ENCODE data around the gene NUP93.
"Not testable (repeated sequence)": the region's sequence is repeated elsewhere in the genome, so short reads cannot be mapped to it uniquely, and the experiment has no call there.

The NUP93 gene

GRCh38 chr16:56781528-56781961 is 51.6 kb downstream of the NUP93 start:
- DNase-seq: no peak

- DNase-seq: peak; percentile 37 to 47 (median 44)
Measured at GRCh38 chr16:56783344-56783743, 53.4 kb downstream of the NUP93 start.

- DNase-seq: no peak
Measured at GRCh38 chr16:56785317-56785716, 55.4 kb downstream of the NUP93 start.

DNA sequence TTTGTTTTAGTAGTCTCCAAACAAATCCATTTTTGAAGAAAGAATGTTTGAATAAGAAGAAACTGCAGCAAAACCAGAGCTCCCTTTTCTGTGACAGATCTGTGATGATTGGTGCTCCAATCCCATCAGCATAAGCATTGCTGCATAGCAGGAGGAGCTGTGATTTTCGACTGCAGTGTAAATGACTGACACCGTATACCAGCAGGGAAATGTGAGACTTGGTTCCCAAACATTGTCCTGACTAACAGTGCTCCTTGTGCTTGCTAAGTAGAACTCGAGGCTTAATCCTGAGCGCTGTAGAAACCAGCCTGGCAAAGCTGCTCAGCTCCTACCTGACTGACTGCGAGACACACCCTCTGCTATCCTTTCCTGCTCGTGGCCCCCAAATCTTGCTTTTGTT is 57.2 kb downstream of the NUP93 start:
- DNase-seq: no peak

- no peak for DNase-seq
Measured at GRCh38 chr16:56788435-56788834, 58.5 kb downstream of the NUP93 start.

DNA sequence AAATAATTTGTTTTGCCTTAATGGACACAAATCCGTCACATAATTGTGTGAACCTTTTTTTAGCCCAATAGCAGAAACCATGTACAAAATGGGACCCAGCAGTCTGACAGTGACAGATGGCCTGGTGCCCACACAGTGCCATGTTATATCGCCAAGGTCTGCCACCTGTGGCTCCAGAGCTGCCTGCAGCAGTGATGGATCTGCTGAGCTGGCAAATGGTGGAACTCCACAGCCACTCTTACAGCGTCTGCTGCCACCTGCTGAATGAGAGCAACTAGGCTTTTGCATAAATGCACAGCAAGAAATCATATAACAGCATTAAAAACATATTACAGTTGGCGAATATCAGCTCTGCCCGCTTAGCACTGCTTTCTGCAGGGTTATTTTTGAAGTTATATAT is 59.4 kb downstream of the NUP93 start:
- peak in 1 of 3 donors; percentile 41 for DNase-seq

DNA sequence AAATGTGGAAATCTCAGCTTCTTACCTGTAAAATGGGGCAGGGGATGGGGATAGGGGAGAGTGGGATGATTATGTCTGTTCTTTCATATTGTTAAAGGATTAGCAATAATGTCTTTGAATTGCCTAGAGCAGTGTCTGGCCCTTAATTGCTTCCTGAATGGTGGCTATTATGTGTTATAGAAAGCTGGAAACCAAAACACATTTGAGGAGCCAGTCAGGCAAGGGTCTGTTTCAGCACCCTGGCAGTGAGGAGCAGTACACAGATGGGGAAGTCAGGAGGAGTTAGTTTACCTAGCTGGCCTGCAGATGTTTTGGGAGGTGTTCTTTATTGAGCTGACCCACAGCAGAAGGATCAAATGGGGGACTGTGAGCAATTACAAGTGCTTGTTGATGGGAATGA is 63.0 kb downstream of the NUP93 start:
- no peak for DNase-seq

- DNase-seq: peak in 2 of 3 donors; percentile 27 to 29
Measured at GRCh38 chr16:56793492-56793891, 63.6 kb downstream of the NUP93 start.

DNA sequence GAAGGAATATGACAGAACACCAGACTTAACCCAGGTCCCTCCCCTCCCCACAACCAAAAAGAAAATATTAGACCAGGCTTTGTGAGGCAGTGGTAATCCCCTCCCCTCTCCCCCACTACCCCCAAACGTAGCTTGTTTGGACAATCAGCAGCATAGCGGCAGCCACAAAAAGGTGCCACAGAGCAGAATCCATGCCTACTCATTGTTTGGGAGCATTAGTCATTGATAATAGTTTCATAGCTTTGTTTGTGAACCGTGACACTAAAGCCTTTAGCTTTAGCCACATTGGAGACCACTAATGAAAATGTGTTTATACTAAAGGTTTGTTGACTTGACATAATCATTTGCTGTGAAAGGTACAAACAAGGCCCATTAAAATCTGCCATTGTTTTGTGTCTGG is 65.1 kb downstream of the NUP93 start:
- DNase-seq: no peak

DNA sequence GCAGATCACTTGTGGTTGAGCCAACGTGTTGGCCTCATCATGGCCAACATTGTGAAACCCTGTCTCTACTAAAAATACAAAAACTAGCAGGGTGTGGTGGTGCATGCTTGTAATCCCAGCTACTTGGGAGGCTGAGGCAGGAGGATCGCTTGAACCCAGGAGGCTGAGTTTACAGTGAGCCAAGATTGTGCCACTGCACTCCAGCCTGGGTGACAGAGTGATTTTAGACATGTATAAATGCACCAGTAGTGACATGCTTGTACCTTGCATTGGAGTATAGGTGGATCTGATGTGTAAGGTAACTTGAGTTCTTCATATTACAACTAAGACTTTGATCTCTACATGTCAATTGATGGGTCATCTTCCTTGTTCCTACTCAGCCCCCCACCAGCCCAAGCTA is 67.1 kb downstream of the NUP93 start:
- DNase-seq: not testable (repeated sequence)

- no peak for DNase-seq
Measured at GRCh38 chr16:56797861-56798260, 67.9 kb downstream of the NUP93 start.

- no peak for DNase-seq
Measured at GRCh38 chr16:56798955-56799354, 69.0 kb downstream of the NUP93 start.

GRCh38 chr16:56800355-56800754 is 70.4 kb downstream of the NUP93 start:
- DNase-seq: no peak

DNA sequence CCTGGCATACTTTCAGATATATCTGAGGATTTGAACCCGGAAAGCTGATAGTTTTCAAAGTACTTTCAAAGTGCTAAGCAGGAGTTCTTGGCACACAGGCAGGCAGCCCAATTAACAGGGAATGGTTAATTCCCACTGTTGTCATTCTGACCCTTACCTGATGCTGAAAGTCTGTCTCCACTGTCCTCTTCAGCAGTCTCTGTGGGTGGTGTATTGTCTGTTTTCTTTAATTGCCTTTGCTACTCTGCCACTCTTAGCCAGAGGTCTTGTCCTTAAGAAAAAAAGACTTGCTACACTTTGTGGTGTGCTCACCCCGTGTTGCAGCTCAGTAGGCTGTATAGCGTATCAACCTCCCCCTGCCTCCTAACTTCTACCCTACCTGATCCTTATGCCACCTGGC is 71.8 kb downstream of the NUP93 start:
- DNase-seq: no peak

DNA sequence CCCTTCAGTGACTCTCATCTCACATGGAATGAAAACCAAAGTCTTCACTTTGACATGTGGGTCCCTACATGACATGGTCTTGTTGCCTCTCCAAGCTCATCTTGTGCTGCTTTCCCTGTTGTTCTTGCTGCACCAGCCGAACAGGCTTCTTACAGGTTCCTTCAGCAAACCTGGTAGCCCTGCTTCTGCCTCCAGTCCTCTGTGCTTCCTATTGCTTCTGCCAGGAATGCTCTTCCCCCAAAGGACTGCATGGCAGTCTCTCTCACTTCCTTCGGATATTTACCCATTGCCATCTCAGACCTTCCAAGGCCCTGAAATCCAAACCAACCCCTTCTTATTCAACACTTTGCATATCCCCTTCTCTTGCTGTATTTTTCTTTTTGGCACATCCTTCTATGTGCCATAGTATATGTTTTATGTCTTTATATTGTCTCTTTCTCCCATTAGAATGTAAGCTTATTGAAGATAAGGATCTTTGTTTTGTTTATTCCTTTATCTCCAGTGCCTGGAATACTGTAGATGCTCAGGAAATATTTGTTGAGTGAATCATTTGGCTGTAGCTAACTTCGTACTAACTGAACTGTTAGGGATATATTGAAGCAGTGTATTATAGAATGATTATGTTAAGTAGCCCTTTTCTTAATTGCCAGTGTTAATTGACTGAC is 77.2 kb downstream of the NUP93 start:
- no peak for DNase-seq

DNA sequence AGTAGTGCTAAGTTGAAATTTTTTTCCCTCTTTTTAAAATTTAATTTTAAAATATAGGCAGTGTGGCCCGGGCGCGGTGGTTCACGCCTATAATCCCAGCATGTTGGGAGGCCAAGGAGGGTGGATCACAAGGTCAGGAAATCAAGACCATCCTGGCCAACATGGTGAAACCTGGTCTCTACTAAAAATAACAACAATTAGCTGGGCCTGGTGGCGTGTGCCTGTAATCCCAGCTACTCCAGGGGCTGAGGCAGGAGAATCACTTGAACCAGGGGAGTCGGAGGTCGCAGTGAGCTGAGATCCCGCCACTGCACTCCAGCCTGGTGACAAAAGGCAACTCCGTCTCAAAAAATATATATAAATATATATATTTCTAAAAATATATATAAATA is 77.7 kb downstream of the NUP93 start:
- DNase-seq: not testable (repeated sequence)

DNA sequence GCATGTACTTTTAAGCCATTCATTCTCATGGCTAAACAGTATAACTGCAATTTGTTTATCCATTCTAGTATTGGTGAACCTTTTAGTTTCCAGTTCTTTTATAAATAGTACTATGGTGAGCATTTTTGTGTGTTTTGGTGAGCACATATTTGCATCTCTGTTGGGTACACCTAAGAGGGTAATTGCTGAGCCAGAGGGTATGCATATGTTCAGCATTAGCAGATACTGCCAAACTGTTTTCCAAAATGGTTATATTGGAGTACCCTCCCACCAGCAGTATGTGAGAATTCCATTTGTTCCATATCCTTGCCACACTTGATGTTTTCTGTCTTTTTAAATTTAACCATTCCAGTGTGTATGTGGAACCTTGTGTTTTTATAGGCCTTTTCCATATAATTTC is 81.0 kb downstream of the NUP93 start:
- no peak for DNase-seq

- not testable (repeated sequence) for DNase-seq
Measured at GRCh38 chr16:56811602-56812001, 81.7 kb downstream of the NUP93 start.

- peak in 1 of 3 donors; percentile 5 for DNase-seq
Measured at GRCh38 chr16:56812884-56813283, 83.0 kb downstream of the NUP93 start.

GRCh38 chr16:56814537-56815432 is 84.9 kb downstream of the NUP93 start:
- DNase-seq: no peak

GRCh38 chr16:56815721-56816120 is 85.8 kb downstream of the NUP93 start:
- no peak for DNase-seq

GRCh38 chr16:56817056-56817455 is 87.1 kb downstream of the NUP93 start:
- no peak for DNase-seq

DNA sequence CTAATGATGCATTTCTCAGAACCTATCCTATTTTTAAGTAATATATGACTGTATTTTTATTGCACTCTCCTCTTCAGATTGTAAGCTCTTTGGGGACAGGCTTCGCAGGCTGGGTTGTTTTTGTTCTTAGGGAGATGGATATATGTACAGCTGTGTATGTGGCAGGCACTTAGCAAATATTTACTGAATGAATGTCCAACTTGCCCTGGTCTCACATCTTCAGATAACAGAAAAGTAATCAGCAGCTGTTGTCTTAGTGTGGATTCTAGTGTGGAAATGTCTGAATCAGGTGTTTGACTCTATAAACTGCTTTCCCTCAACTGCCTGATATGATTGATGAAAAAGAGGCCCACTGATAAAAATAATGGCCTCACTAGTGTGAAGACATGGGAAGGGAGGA is 88.0 kb downstream of the NUP93 start:
- DNase-seq: no peak

DNA sequence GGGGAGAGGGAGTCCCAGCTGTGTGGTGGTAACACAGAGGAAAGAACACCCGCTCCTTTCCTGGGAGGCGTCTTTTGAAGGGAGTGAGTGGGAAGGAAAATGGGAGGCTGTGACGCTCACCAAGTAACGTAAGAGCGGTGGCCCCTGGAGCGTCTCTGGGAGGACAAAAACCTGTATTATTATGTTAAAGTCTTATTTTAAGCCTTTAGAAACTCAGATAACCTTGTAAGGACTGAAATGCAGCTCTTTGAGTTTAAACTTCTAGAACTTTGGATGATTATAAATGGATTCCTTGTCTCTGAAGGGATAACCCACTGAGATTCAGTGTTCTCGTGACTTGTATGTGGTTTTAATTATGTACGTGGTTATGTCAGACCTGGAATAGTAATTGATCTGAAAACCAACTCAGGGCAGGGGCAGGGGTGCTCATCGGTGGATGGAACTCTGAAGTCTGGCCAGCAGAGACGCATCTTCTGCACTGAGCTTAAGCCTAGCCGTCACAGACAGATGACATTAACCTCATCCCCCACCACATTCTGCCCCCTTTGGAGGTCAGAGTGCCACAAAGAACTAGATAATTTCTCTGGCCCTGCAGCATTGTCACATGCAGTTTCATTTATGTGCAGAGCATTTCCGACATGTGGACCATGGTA is 93.3 kb downstream of the NUP93 start:
- no peak for DNase-seq
